Cardiac fibroblast (primary cell): Measurements from ENCODE around the gene TRIM25.

ENCODE experiments used
- DNase-seq, 2 donors: peaks; one replicate each; pipeline versions ENCODE4 v3.0.0 to v3.0.0-alpha.2; 2010; ENCODE audit warnings: low read depth in 2 of 2
- H3K4me3 ChIP-seq, 2 donors: replicated peaks in 1 of 2; 1 replicate in 1 of 2; 2 replicates in 1 of 2; pipeline ENCODE4 v1.5.1; 2011; ENCODE audit warnings: low read depth in 2 of 2, low read length in 2 of 2, mild to moderate bottlenecking in 2 of 2, moderate library complexity in 1 of 2
- CTCF ChIP-seq: IDR thresholded peaks from one replicate; pipeline ENCODE4 v1.5.1; 2011; ENCODE audit warnings: low read depth, mild to moderate bottlenecking, low read length, inconsistent platforms

Gene TRIM25

GRCh38 chr17:56851008-56851407 lies 62.8 kb downstream of the TRIM25 start:
- H3K4me3 ChIP-seq = no peak overlapping the region
- no peak for TF ChIP-seq CTCF
- DNase-seq = no peak

DNA sequence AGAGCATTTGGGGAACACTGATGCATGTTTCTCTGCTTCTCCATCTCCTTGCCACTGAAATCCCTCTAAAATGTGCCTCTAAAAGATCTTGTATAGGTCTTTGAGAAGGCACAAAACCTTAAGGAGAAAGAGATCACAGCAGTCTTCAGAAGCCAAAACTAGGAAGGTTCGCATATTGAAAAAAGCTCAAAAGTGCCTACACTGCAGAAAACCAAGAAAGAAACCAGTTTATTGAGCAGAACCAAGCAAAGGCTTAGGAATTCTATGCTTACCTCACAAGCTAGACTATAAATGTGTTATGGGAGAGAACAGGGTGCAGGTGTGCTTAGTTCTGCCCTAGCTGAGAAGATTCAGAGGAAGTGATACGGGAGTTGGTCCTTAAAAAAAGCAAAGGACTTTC lies 63.3 kb downstream of the TRIM25 start:
- H3K4me3 ChIP-seq = no peak overlapping the region
- no peak for DNase-seq
- TF ChIP-seq CTCF = no peak

- H3K4me3 ChIP-seq = no peak overlapping the region
- DNase-seq = no peak
- no peak for TF ChIP-seq CTCF
Measured at GRCh38 chr17:56849131-56849530, 64.7 kb downstream of the TRIM25 start.

GRCh38 chr17:56847106-56847505 lies 66.7 kb downstream of the TRIM25 start:
- no peak overlapping the region for H3K4me3 ChIP-seq
- no peak for DNase-seq
- TF ChIP-seq CTCF = no peak

DNA sequence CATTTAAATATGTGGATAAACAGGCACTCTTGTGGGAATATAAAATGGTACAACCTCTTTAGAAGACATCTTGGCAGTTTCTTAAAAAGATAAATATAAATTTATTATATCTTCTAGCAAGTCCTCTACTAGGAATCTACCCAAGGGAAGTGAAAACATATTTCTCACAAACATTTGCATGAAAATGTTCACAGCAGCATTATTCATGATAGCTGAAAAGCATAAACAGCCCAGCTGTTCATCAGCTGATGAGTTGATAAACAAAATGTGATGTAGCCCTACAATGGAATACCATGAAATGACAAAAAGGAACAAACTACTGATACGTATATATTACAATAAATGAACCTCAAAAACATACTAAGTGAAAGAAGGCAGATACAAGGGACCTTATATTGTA lies 67.9 kb downstream of the TRIM25 start:
- DNase-seq = no peak
- no peak overlapping the region for H3K4me3 ChIP-seq
- no peak for TF ChIP-seq CTCF

GRCh38 chr17:56842577-56842976 lies 71.3 kb downstream of the TRIM25 start:
- no peak for TF ChIP-seq CTCF
- H3K4me3 ChIP-seq = no peak overlapping the region
- DNase-seq = no peak

DNA sequence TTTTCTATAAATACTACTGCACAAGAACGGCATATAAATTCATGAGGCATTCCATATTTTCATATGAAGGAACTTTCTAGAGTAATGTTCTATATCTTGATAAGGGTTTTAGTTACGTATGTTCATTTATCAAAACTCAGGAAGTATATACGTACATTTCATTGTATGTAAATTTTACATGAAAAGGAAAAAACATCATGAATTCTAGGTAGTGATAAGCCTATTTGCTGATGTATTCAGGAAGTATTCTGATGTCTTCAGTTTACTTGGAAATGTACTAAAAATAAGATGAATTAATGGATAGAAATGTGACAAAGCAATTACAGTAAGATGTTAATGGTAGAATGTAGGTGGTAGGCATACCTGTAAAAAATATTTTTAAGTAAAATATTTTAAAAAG lies 75.2 kb downstream of the TRIM25 start:
- no peak for DNase-seq
- TF ChIP-seq CTCF = no peak
- no peak overlapping the region for H3K4me3 ChIP-seq
